OCI-LY7 (cell line): ENCODE results near the gene RSPH3. TPM values are rescaled to one million over a fixed set of nuclear protein-coding genes. Genes with fewer than 3 reads are reported as not detected.
"Not testable (repeated sequence)": the region's sequence is repeated elsewhere in the genome, so short reads cannot be mapped to it uniquely, and the experiment has no call there.

Experiments
- BruUV-seq: library from RNA; stranded (reverse); fragments of 400-500 nt; replicated peaks from 2 replicates; lab custom pipeline; 2021; lab: Mats Ljungman, UMichigan
- CTCF ChIA-PET: fragments of 300-600 bp; sonication (Branson Sonifier 250); formaldehyde crosslinking; loops from one replicate; lab custom pipeline; 2022; ENCODE audit warnings: antibody characterized with exemption; ENCODE audit not compliant: unreplicated experiment; lab: Charles Lee
- POLR2A ChIA-PET: fragments of 300-600 bp; sonication (Branson Sonifier 250); formaldehyde crosslinking; loops from one replicate; lab custom pipeline; 2022; ENCODE audit warnings: antibody characterized with exemption; lab: Charles Lee
- DNase-seq: peaks from one replicate; pipeline ENCODE4 v3.0.0-alpha.2; 2015; ENCODE audit warnings: low spot score
- H2AFZ ChIP-seq: fragments of 200-600 bp; sonication (generic), shearing (Covaris generic); 2 replicates; pipeline ENCODE4 v1.6.1; 2014; ENCODE audit warnings: mild to moderate bottlenecking, antibody characterized with exemption, low read length, moderate library complexity
- H3K27ac ChIP-seq: fragments of 200-600 bp; sonication (generic); 2 replicates; pipeline ENCODE4 v1.5.1; 2014; ENCODE audit warnings: mixed run types, low read depth, mild to moderate bottlenecking, moderate library complexity, low read length, inconsistent platforms; ENCODE audit not compliant: poor library complexity, severe bottlenecking
- H3K36me3 ChIP-seq: fragments of 200-600 bp; sonication (generic); 2 replicates; pipeline ENCODE4 v1.6.1; 2014; ENCODE audit warnings: mild to moderate bottlenecking, antibody characterized with exemption, low read length, moderate library complexity, mixed read lengths; ENCODE audit not compliant: insufficient read depth
- H3K4me1 ChIP-seq: fragments of 200-600 bp; sonication (generic); 2 replicates; pipeline ENCODE4 v1.5.1; 2014; ENCODE audit warnings: mild to moderate bottlenecking, low read length; ENCODE audit not compliant: insufficient read depth, poor library complexity, severe bottlenecking
- H3K4me2 ChIP-seq: fragments of 200-600 bp; sonication (generic); 2 replicates; pipeline ENCODE4 v1.6.1; 2014; ENCODE audit warnings: mild to moderate bottlenecking, low read length
- H3K4me3 ChIP-seq: fragments of 200-600 bp; sonication (generic); 2 replicates; pipeline ENCODE4 v1.5.1; 2014; ENCODE audit warnings: mild to moderate bottlenecking, low read depth, low read length; ENCODE audit not compliant: poor library complexity, severe bottlenecking
- H3K79me2 ChIP-seq: fragments of 200-600 bp; sonication (generic); 2 replicates; pipeline ENCODE4 v1.6.1; 2016; ENCODE audit warnings: low read depth, mild to moderate bottlenecking, low read length, moderate library complexity, mixed read lengths; ENCODE audit not compliant: insufficient read depth
- H3K9me2 ChIP-seq: fragments of 200-600 bp; sonication (generic); 2 replicates; pipeline ENCODE4 v1.6.1; 2016; ENCODE audit warnings: mild to moderate bottlenecking, low read length, mixed read lengths; ENCODE audit not compliant: insufficient read depth
- H3K9me3 ChIP-seq: fragments of 200-600 bp; sonication (generic); 2 replicates; pipeline ENCODE4 v1.6.1; 2014; ENCODE audit warnings: mild to moderate bottlenecking, mixed run types, low read length, mixed read lengths
- H4K20me1 ChIP-seq: fragments of 200-600 bp; sonication (generic); 2 replicates; pipeline ENCODE4 v1.6.1; 2014; ENCODE audit warnings: mild to moderate bottlenecking, antibody characterized with exemption, low read length, moderate library complexity, mixed read lengths; ENCODE audit not compliant: insufficient read depth
- EZH2phosphoT487 ChIP-seq: fragments of 200-600 bp; sonication (generic); IDR thresholded peaks from 2 replicates; pipeline ENCODE4 v1.6.1; 2018; ENCODE audit warnings: low read depth, borderline replicate concordance, mild to moderate bottlenecking, mixed run types, antibody characterized with exemption, low read length, moderate library complexity, mixed read lengths
- intact Hi-C: fragments of 100-400 bp; cut with micrococcal nuclease; formaldehyde crosslinking; loops from one replicate; pipeline ENCODE4 v1.10.0; 2022; ENCODE audit not compliant: unreplicated experiment
- total RNA-seq, 2 experiments: library from RNA; depleted of rRNA in 1 of 2; stranded (reverse); fragments of >200 nt in 1 of 2; shearing (Covaris generic) in 1 of 2; gene quantifications; 2 replicates each; pipeline ENCODE4 v1.2.3, GENCODE V29; 2014 to 2022
- TF ChIP-seq, protein P1 (sequence below): fragments of 200-600 bp; sonication (generic); conservative IDR thresholded peaks from 2 replicates; pipeline ENCODE4 v1.5.1; 2014; ENCODE audit warnings: mild to moderate bottlenecking, antibody characterized with exemption, low read length, moderate library complexity, mixed read lengths

Gene RSPH3
- total RNA-seq, 2 experiments from 2014 or later, result 2.7 to 6.5 TPM

DNA sequence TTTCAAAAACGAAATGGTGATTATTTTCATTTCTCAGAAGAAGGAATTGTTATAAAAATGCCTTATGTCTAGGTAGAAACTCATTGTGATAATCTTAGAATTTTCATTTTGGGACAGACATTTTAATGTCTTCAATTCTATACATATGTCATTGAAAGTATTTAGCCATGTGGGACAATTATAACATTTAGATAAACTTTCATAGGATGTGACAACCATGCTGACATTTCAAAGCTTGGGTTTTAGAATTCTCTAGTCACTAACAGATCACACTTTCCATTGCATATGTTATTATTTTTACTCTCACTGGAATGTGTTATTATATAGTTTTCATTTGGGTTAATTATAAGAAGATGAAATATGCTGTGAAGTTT, 39.9 kb upstream of the RSPH3 start:
- H2AFZ ChIP-seq, result no peak overlapping the region
- peaks cover 94% of the 10 kb centered on the region for H3K79me2 ChIP-seq
- no peaks in the 10 kb centered on the region for H3K9me3 ChIP-seq
- H3K9me2 ChIP-seq, result no peaks in the 10 kb centered on the region
- peak overlapping the region; percentile 95 for H3K4me2 ChIP-seq
- H3K36me3 ChIP-seq, result peaks cover 93% of the 10 kb centered on the region
- ChIA-PET CTCF (interaction anchor here (0.6 to 2.0 kb wide), 4 partner anchors 16 to 94 kb away, joined by 3 to 12 read pairs (median 8); no protein-coding TSS in a partner anchor), POLR2A (interaction anchor here (0.5 to 3.1 kb wide), 21 partner anchors 11 to 721 kb away, joined by 3 to 22 read pairs (median 4); partner anchors contain the start of gene RSPH3)
- intact Hi-C loops, result loop anchor here (1.0 to 10.0 kb wide), 3 partner anchors 20 to 425 kb away; no protein-coding TSS in a partner anchor
- no peak for DNase-seq
- H4K20me1 ChIP-seq, result no peaks in the 10 kb centered on the region
- H3K4me1 ChIP-seq, result peaks cover 56% of the 10 kb centered on the region
- H3K4me3 ChIP-seq, result peak overlapping the region; percentile 58
- no TSS peak for BruUV-seq
- TF ChIP-seq, protein P1, sequence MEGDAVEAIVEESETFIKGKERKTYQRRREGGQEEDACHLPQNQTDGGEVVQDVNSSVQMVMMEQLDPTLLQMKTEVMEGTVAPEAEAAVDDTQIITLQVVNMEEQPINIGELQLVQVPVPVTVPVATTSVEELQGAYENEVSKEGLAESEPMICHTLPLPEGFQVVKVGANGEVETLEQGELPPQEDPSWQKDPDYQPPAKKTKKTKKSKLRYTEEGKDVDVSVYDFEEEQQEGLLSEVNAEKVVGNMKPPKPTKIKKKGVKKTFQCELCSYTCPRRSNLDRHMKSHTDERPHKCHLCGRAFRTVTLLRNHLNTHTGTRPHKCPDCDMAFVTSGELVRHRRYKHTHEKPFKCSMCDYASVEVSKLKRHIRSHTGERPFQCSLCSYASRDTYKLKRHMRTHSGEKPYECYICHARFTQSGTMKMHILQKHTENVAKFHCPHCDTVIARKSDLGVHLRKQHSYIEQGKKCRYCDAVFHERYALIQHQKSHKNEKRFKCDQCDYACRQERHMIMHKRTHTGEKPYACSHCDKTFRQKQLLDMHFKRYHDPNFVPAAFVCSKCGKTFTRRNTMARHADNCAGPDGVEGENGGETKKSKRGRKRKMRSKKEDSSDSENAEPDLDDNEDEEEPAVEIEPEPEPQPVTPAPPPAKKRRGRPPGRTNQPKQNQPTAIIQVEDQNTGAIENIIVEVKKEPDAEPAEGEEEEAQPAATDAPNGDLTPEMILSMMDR, result no peak
- no peak for TF ChIP-seq EZH2phosphoT487
- peak overlapping the region; percentile 96 for H3K27ac ChIP-seq

DNA sequence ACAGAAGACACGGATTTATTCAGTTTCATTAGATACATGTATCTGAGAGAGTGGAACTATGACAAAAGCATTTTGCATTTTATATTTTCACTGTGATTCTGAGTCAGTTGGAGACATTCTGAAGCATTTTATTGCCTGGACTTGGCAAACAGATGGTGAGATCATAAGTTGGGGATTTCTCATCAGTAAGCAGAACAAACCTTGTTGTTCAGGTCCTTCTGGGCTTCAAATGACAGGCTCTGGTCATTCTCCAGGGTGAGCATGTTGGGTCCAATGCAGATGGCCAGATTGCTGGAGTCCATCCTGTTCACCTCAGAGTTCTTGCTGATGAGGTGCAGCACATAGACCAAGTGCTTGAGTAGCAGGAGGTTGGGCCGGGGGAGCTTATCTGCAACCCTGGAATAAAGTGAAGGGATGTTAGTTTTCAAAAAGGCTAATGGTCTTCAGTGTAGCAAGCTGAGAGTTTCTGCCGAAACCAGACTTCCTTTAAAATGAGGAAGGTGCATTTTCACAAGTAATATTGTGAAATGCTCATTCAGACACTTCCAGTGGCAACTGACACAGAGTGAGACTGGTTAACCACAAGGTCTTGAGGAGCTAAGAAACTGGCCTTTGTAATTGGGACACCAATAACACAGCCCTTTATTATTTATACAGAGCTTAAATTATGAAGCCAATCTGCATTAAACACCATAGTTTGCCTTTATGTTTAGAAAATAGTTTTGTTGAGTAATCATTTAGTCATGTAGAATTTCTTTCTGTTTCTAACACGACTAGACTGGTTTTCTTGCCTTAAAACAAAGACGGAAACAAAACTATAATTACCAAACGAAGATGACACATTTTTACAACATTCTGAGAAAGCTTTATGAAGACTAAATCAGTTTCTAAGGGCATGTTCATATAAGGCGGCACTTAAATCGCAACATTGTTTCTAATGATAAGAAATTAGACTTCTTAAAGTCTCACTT, 39.2 kb upstream of the RSPH3 start:
- TF ChIP-seq, protein P1, result no peak
- no peak for TF ChIP-seq EZH2phosphoT487
- H3K4me1 ChIP-seq, result peaks cover 56% of the 10 kb centered on the region
- H3K36me3 ChIP-seq, result peaks cover 95% of the 10 kb centered on the region
- H3K27ac ChIP-seq, result peak overlapping the region; percentile 96
- DNase-seq, result peak; percentile 93
- no peaks in the 10 kb centered on the region for H3K9me2 ChIP-seq
- peak overlapping the region; percentile 61 for H3K4me3 ChIP-seq
- H2AFZ ChIP-seq, result no peak overlapping the region
- intact Hi-C loops, result loop anchor here (1.0 kb wide), 2 partner anchors 19 to 31 kb away; no protein-coding TSS in a partner anchor
- CTCF ChIA-PET, result interaction anchor here (0.6 to 2.0 kb wide), 4 partner anchors 17 to 95 kb away, joined by 3 to 12 read pairs (median 8); no protein-coding TSS in a partner anchor
- H3K9me3 ChIP-seq, result no peaks in the 10 kb centered on the region
- peak overlapping the region; percentile 95 for H3K4me2 ChIP-seq
- H3K79me2 ChIP-seq, result peaks cover 93% of the 10 kb centered on the region
- BruUV-seq, result TSS peak; percentile 75
- POLR2A ChIA-PET, result interaction anchor here (0.5 to 3.1 kb wide), 28 partner anchors 9 to 722 kb away, joined by 3 to 22 read pairs (median 4); partner anchors contain the start of gene RSPH3
- no peaks in the 10 kb centered on the region for H4K20me1 ChIP-seq

DNA sequence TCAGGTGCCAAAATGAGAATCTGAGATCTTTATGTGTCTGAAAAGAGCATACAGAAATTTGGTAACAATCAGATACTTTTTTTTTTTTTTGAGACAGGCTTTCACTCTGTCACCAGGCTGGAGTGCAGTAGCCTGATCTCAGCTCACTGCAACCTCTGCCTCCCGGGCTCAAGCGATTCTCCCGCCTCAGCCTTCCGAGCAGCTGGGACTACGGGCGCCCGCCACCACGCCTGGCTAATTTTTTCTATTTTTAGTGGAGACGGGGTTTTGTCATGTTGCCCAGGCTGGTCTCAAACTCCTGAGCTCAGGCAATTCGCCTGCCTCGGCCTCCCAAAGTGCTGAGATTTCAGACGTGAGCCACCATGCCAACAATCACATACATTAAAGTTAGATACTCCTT, 38.3 kb upstream of the RSPH3 start:
- Histone ChIP-seq H3K79me2 (peaks cover 84% of the 10 kb centered on the region), H3K27ac (peak overlapping the region; percentile 96), H3K4me2 (peak overlapping the region; percentile 95), H3K4me3 (peak overlapping the region; percentile 61), H3K36me3 (peaks cover 89% of the 10 kb centered on the region), H3K4me1 (peaks cover 56% of the 10 kb centered on the region)
- BruUV-seq, H3K9me2 ChIP-seq, intact Hi-C loops, CTCF ChIA-PET, H4K20me1 ChIP-seq, H3K9me3 ChIP-seq, H2AFZ ChIP-seq: not testable (repeated sequence)
- peak; percentile 60 for DNase-seq
- POLR2A ChIA-PET, result interaction anchor here (0.6 to 2.3 kb wide), 11 partner anchors 18 to 238 kb away, joined by 3 to 22 read pairs (median 4); partner anchors contain the start of gene RSPH3
